GM20000 (cell line): ENCODE measurements around the gene PCDHGA3.
"Not testable (repeated sequence)": the region's sequence is repeated elsewhere in the genome, so short reads cannot be mapped to it uniquely, and the experiment has no call there.

ENCODE experiments used
- DNase-seq: peaks from one replicate; pipeline ENCODE4 v3.0.0; 2012; ENCODE audit warnings: low spot score
- CTCF ChIP-seq: IDR thresholded peaks from 2 replicates; pipeline ENCODE4 v1.5.1; 2012; ENCODE audit warnings: mild to moderate bottlenecking, control low read depth; ENCODE audit errors: extremely low read depth, missing control alignments

PCDHGA3 gene

GRCh38 chr5:141343242-141343952 lies at the start of gene PCDHGA3:
Gene PCDHGA3, plus strand, starts transcription at chr5:141343829. Its CDS starts 205 bp downstream, at chr5:141344034.
- peak; percentile 3 for TF ChIP-seq CTCF
- DNase-seq, result peak; percentile 69

DNA sequence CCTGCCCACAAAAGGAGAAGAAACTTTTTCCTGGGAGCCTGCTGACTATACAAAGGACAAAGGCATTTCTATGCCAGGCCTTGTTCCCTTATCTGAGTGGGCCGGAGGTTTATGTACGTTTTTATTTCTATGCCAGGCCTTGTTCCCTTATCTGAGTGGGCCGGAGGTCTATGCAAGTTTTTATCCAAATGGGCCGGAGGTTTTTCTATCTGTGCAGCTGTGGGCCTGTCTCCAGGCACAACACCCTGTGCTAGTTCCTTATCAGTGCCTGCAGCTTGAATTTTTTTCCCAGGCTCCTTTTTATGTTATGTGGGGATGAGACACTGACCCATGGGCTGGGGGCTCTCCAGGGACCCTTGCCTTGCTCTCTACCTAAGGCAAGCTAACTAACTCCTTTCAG lies 45.3 kb upstream of the PCDHGA3 start:
- no peak for DNase-seq
- TF ChIP-seq CTCF, result no peak

- no peak for TF ChIP-seq CTCF
- DNase-seq, result no peak
Measured at GRCh38 chr5:141303756-141304155, 39.9 kb upstream of the PCDHGA3 start, which contains the start of gene SLC25A2. Gene SLC25A2, minus strand, starts transcription at chr5:141304049. Its CDS starts 184 bp downstream, at chr5:141303865.

- no peak for DNase-seq
- TF ChIP-seq CTCF, result no peak
Measured at GRCh38 chr5:141306630-141307029, 37.0 kb upstream of the PCDHGA3 start.

DNA sequence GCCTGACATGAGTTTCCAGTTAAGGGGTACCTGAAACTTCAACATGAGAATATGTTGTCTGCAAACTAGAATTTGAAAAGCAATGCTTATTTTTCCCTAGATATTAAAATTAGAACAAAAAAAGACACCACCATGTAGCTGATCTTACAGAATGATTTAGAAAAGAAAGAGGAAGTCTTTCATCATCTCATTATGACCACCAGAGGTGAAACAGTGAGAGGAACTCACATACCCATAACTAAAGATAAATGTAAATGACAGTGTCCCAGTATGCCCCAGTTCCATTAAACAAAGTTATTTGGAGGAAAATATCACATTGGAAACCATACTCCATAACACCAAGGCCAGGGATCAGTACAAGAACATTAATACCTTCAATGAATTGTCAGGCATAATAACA lies 29.9 kb upstream of the PCDHGA3 start:
- no peak for TF ChIP-seq CTCF
- DNase-seq, result no peak

GRCh38 chr5:141316963-141317362 lies 26.7 kb upstream of the PCDHGA3 start:
- not testable (repeated sequence) for DNase-seq

GRCh38 chr5:141319202-141319601 lies 24.4 kb upstream of the PCDHGA3 start:
- no peak for TF ChIP-seq CTCF
- DNase-seq, result no peak

- no peak for DNase-seq
Measured at GRCh38 chr5:141319699-141320098, 23.9 kb upstream of the PCDHGA3 start.

More at GRCh38 chr5:141319699-141320098, 23.9 kb upstream of the PCDHGA3 start:
- no peak for TF ChIP-seq CTCF
